A549 (cell line): ENCODE results near the gene CD2.

Experiments used
- ESRRA ChIP-seq: fragments of 150-350 bp; IDR thresholded peaks from 2 replicates; pipeline ENCODE4 v1.6.1; 2014; ENCODE audit warnings: mild to moderate bottlenecking, low read length, borderline replicate concordance
- GATA3 ChIP-seq: IDR thresholded peaks from 2 replicates; pipeline ENCODE4 v1.6.1; 2012; ENCODE audit warnings: borderline replicate concordance
- HDAC2 ChIP-seq: fragments of 200-600 bp; sonication (generic); IDR thresholded peaks from 2 replicates; pipeline ENCODE4 v1.6.1; 2016
- MYC ChIP-seq: IDR thresholded peaks from 2 replicates; pipeline ENCODE4 v1.6.1; 2012; ENCODE audit warnings: mild to moderate bottlenecking, inconsistent platforms, low read length, improper control_type of control experiment, borderline replicate concordance
- POLR2A ChIP-seq: IDR thresholded peaks from 2 replicates; pipeline ENCODE4 v1.6.1; 2012; ENCODE audit warnings: mild to moderate bottlenecking, low read length
- RAD21 ChIP-seq, 2 experiments: fragments of >200 bp in 1 of 2; sonication (Bioruptor Twin) in 1 of 2; formaldehyde crosslinking in 1 of 2; IDR thresholded peaks in 1 of 2; conservative IDR thresholded peaks in 1 of 2; 2 replicates in 1 of 2; 3 replicates in 1 of 2; pipeline ENCODE4 v1.6.1; 2012 to 2018; ENCODE audit warnings: inconsistent platforms in 1 of 2
- RCOR1 ChIP-seq: fragments of 150-350 bp; IDR thresholded peaks from 2 replicates; pipeline ENCODE4 v1.6.1; 2014; ENCODE audit warnings: antibody characterized with exemption, low read length, low read depth
- RFX5 ChIP-seq: fragments of 450-650 bp; IDR thresholded peaks from 2 replicates; pipeline ENCODE4 v1.7.1; 2014; ENCODE audit warnings: antibody characterized with exemption, mild to moderate bottlenecking, moderate library complexity
- TF ChIP-seq, protein P1 (sequence below): fragments of >200 bp; sonication (Bioruptor Twin); formaldehyde crosslinking; IDR thresholded peaks from 3 replicates; pipeline ENCODE4 v1.5.1; 2016
- TF ChIP-seq, protein P2 (sequence below): fragments of >200 bp; sonication (Bioruptor Twin); formaldehyde crosslinking; IDR thresholded peaks from 3 replicates; pipeline ENCODE4 v1.6.1; 2016
- TF ChIP-seq, protein P3 (sequence below): fragments of 250-450 bp; sonication (Bioruptor Pico); IDR thresholded peaks from 2 replicates; pipeline ENCODE4 v1.5.0; 2021; ENCODE audit warnings: mild to moderate bottlenecking, moderate library complexity, borderline replicate concordance
- TF ChIP-seq, protein P4 (sequence below): IDR thresholded peaks from 2 replicates; pipeline ENCODE4 v1.6.1; 2012
- TF ChIP-seq, protein P5 (sequence below): fragments of 250-450 bp; sonication (Bioruptor Pico); IDR thresholded peaks from 2 replicates; pipeline ENCODE4 v1.5.0; 2020; ENCODE audit warnings: low read depth, mild to moderate bottlenecking, moderate library complexity

DNA sequence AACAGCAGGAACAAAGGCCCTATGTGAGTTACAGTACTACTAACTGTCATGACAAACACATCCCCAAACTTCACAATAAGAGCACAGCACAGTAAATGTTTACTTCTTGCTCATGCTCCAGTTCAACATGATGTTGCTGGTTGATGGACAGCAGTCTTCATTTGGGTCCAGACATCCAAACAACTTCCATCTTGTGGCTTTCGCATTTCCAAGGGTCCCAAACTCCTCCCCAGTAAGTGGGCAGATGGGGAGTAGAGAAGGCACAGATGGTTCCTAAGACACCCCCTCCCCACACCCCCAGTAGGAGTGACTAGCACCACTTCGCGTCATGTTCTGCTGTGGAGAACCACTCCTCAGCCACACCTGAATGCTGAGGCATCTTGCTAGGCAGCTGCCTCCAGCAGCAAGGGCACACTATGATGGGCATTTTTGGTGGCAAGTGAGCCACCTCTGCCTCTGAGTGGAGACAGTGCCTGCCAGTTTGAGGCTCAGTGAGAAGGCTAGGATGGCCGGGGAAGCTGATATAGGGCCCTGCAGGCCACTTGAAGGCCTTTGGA, 32.7 kb upstream of the CD2 start:
- TF ChIP-seq, protein P1, sequence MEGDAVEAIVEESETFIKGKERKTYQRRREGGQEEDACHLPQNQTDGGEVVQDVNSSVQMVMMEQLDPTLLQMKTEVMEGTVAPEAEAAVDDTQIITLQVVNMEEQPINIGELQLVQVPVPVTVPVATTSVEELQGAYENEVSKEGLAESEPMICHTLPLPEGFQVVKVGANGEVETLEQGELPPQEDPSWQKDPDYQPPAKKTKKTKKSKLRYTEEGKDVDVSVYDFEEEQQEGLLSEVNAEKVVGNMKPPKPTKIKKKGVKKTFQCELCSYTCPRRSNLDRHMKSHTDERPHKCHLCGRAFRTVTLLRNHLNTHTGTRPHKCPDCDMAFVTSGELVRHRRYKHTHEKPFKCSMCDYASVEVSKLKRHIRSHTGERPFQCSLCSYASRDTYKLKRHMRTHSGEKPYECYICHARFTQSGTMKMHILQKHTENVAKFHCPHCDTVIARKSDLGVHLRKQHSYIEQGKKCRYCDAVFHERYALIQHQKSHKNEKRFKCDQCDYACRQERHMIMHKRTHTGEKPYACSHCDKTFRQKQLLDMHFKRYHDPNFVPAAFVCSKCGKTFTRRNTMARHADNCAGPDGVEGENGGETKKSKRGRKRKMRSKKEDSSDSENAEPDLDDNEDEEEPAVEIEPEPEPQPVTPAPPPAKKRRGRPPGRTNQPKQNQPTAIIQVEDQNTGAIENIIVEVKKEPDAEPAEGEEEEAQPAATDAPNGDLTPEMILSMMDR: no peak
- TF ChIP-seq RFX5 (no peak), RAD21 (conservative IDR thresholded peaks at IDR 0.05 in 1 of 2, IDR thresholded peaks at IDR 0.05 in 1 of 2) (no peak), RCOR1 (no peak), ESRRA (no peak), HDAC2 (no peak), POLR2A (no peak), GATA3 (no peak), MYC (no peak)
- TF ChIP-seq, protein P2, sequence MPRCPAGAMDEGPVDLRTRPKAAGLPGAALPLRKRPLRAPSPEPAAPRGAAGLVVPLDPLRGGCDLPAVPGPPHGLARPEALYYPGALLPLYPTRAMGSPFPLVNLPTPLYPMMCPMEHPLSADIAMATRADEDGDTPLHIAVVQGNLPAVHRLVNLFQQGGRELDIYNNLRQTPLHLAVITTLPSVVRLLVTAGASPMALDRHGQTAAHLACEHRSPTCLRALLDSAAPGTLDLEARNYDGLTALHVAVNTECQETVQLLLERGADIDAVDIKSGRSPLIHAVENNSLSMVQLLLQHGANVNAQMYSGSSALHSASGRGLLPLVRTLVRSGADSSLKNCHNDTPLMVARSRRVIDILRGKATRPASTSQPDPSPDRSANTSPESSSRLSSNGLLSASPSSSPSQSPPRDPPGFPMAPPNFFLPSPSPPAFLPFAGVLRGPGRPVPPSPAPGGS: no peak
- TF ChIP-seq, protein P3, sequence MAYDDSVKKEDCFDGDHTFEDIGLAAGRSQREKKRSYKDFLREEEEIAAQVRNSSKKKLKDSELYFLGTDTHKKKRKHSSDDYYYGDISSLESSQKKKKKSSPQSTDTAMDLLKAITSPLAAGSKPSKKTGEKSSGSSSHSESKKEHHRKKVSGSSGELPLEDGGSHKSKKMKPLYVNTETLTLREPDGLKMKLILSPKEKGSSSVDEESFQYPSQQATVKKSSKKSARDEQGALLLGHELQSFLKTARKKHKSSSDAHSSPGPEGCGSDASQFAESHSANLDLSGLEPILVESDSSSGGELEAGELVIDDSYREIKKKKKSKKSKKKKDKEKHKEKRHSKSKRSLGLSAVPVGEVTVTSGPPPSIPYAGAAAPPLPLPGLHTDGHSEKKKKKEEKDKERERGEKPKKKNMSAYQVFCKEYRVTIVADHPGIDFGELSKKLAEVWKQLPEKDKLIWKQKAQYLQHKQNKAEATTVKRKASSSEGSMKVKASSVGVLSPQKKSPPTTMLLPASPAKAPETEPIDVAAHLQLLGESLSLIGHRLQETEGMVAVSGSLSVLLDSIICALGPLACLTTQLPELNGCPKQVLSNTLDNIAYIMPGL (CRISPR knock-in tag): no peak
- TF ChIP-seq, protein P4, sequence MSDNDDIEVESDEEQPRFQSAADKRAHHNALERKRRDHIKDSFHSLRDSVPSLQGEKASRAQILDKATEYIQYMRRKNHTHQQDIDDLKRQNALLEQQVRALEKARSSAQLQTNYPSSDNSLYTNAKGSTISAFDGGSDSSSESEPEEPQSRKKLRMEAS: no peak
- TF ChIP-seq, protein P5, sequence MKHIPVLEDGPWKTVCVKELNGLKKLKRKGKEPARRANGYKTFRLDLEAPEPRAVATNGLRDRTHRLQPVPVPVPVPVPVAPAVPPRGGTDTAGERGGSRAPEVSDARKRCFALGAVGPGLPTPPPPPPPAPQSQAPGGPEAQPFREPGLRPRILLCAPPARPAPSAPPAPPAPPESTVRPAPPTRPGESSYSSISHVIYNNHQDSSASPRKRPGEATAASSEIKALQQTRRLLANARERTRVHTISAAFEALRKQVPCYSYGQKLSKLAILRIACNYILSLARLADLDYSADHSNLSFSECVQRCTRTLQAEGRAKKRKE (CRISPR knock-in tag): no peak
